CD14-positive monocyte (primary cell): ENCODE data around the gene FGD3. TPM values are rescaled to one million over a fixed set of nuclear protein-coding genes. Genes with fewer than 3 reads are reported as not detected.
A peak's percentile ranks its signal among the peaks of the same experiment; 100 is the strongest.

ENCODE experiments used
- DNase-seq, 3 donors: peaks; one replicate each; pipeline ENCODE4 v3.0.0-alpha.2; 2011 to 2022
- H2AFZ ChIP-seq: 2 replicates; pipeline ENCODE4 v1.6.0; 2012; ENCODE audit warnings: mild to moderate bottlenecking, low read depth, low read length, inconsistent platforms; ENCODE audit not compliant: insufficient read depth, poor library complexity, severe bottlenecking
- H3K27ac ChIP-seq, 2 donors: 1 replicate in 1 of 2; 2 replicates in 1 of 2; pipeline ENCODE4 v1.5.1; 2012 to 2013; ENCODE audit warnings: low read length in 2 of 2, control low read depth in 1 of 2, inconsistent platforms in 1 of 2, low read depth in 1 of 2, mild to moderate bottlenecking in 1 of 2
- H3K27me3 ChIP-seq, 2 donors: one replicate each; pipeline versions ENCODE4 v1.6.0 to v1.6.1; 2011 to 2013; ENCODE audit warnings: low read length in 2 of 2; ENCODE audit not compliant: control insufficient read depth in 2 of 2, insufficient read depth in 2 of 2
- H3K36me3 ChIP-seq, 2 donors: replicated peaks in 1 of 2; 1 replicate in 1 of 2; 2 replicates in 1 of 2; pipeline versions ENCODE4 v1.5.1 to v1.6.1; 2012 to 2013; ENCODE audit warnings: low read length in 2 of 2, control low read depth in 1 of 2, inconsistent platforms in 1 of 2, mild to moderate bottlenecking in 1 of 2; ENCODE audit not compliant: insufficient read depth in 2 of 2, control insufficient read depth in 1 of 2
- H3K4me1 ChIP-seq, 2 donors: 1 replicate in 1 of 2; 2 replicates in 1 of 2; pipeline versions ENCODE4 v1.5.1 to v1.6.1; 2012 to 2013; ENCODE audit warnings: low read length in 2 of 2, control low read depth in 1 of 2, inconsistent platforms in 1 of 2, mild to moderate bottlenecking in 1 of 2, moderate library complexity in 1 of 2; ENCODE audit not compliant: insufficient read depth in 2 of 2, control insufficient read depth in 1 of 2
- H3K4me2 ChIP-seq: replicated peaks from 2 replicates; pipeline ENCODE3; 2012; ENCODE audit warnings: low read length, moderate library complexity, mild to moderate bottlenecking; ENCODE audit not compliant: poor library complexity, severe bottlenecking; ENCODE audit errors: extremely low read depth
- H3K4me3 ChIP-seq, 3 experiments: fragments of 200-600 bp in 1 of 3; sonication (generic) in 1 of 3; replicated peaks in 1 of 3; 1 replicate in 2 of 3; 2 replicates in 1 of 3; pipeline ENCODE4 v1.5.1; 2011 to 2013; ENCODE audit warnings: low read length in 3 of 3, mild to moderate bottlenecking in 3 of 3, control low read depth in 2 of 3, low read depth in 2 of 3, inconsistent platforms in 1 of 3, moderate library complexity in 1 of 3
- H3K79me2 ChIP-seq: 2 replicates; pipeline ENCODE4 v1.6.0; 2012; ENCODE audit warnings: mild to moderate bottlenecking, control low read depth, inconsistent platforms, low read length, moderate library complexity; ENCODE audit not compliant: insufficient read depth
- H3K9ac ChIP-seq: 2 replicates; pipeline ENCODE4 v1.6.0; 2017; ENCODE audit warnings: low read length, mild to moderate bottlenecking; ENCODE audit not compliant: insufficient read depth, poor library complexity, severe bottlenecking
- H3K9me3 ChIP-seq, 2 donors: replicated peaks in 1 of 2; 1 replicate in 1 of 2; 2 replicates in 1 of 2; pipeline versions ENCODE4 v1.5.1 to v1.6.1; 2012 to 2013; ENCODE audit warnings: low read length in 2 of 2, control low read depth in 1 of 2; ENCODE audit not compliant: control insufficient read depth in 1 of 2, insufficient read depth in 1 of 2
- H4K20me1 ChIP-seq: 2 replicates; pipeline ENCODE4 v1.6.0; 2012; ENCODE audit warnings: mild to moderate bottlenecking, low read length, control low read depth, moderate library complexity; ENCODE audit not compliant: insufficient read depth
- H3K27ac Mint-ChIP-seq, 7 donors: one replicate each; pipeline ENCODE4 v1.8.0; 2020; ENCODE audit warnings: mild to moderate bottlenecking in 7 of 7, mixed read lengths in 7 of 7, moderate library complexity in 6 of 7, inconsistent platforms in 2 of 7
- H3K27me3 Mint-ChIP-seq, 3 donors: one replicate each; pipeline ENCODE4 v1.8.0; 2021 to 2022; ENCODE audit warnings: low read depth in 3 of 3, mild to moderate bottlenecking in 3 of 3, mixed read lengths in 3 of 3, moderate library complexity in 3 of 3, inconsistent platforms in 1 of 3
- H3K36me3 Mint-ChIP-seq, 2 donors: one replicate each; pipeline ENCODE4 v1.8.0; 2020; ENCODE audit warnings: mixed read lengths in 2 of 2, inconsistent platforms in 1 of 2, mild to moderate bottlenecking in 1 of 2
- H3K4me1 Mint-ChIP-seq: one replicate; pipeline ENCODE4 v1.8.0; 2020; ENCODE audit warnings: mild to moderate bottlenecking, mixed read lengths
- H3K4me3 Mint-ChIP-seq, 2 donors: one replicate each; pipeline ENCODE4 v1.8.0; 2020; ENCODE audit warnings: mild to moderate bottlenecking in 2 of 2, mixed read lengths in 2 of 2, moderate library complexity in 1 of 2
- H3K9me3 Mint-ChIP-seq, 7 donors: one replicate each; pipeline ENCODE4 v1.8.0; 2020 to 2022; ENCODE audit warnings: mixed read lengths in 7 of 7, mild to moderate bottlenecking in 6 of 7, moderate library complexity in 6 of 7, inconsistent platforms in 2 of 7
- CTCF ChIP-seq: fragments of 200-600 bp; IDR thresholded peaks from one replicate; pipeline ENCODE4 v1.8.0; 2022; ENCODE audit warnings: antibody characterized with exemption, mild to moderate bottlenecking
- WGBS: methylation state at CpG from one replicate; pipeline ENCODE4 v1.1.5; 2013; ENCODE audit warnings: missing lambda C conversion rate; ENCODE audit not compliant: insufficient coverage; 5-methylcytosine and 5-hydroxymethylcytosine counted together
- intact Hi-C, 2 donors: fragments of 100-400 bp; cut with micrococcal nuclease; formaldehyde crosslinking; loops; one replicate each; pipeline versions ENCODE4 v1.15.0 to v1.15.1; 2023
- polyA plus RNA-seq, 3 donors: library from polyadenylated mRNA; depleted of rRNA in 1 of 3; unstranded in 2 of 3; stranded (reverse) in 1 of 3; fragments of 300-500 nt in 2 of 3; fragments of >200 nt in 1 of 3; fragmentation: Illumina TruSeq in 2 of 3; gene quantifications; 1 replicate in 2 of 3; 2 replicates in 1 of 3; pipeline ENCODE4 v1.2.3, GENCODE V29; 2012 to 2021

FGD3 gene
- polyA plus RNA-seq, 3 donors = 32.4 to 120 (median 56.2) TPM

GRCh38 chr9:93077367-93077766, 130.0 kb downstream of the FGD3 start:
- Histone ChIP-seq H2AFZ (no peak overlapping the region), H3K36me3 (peaks cover 3 to 46% of the 10 kb centered on the region in 2 donors), H3K27ac (no peak overlapping the region), H3K27me3 (no peaks in the 10 kb centered on the region), H3K4me2 (no peak overlapping the region), H4K20me1 (peaks cover 1% of the 10 kb centered on the region), H3K4me1 (peaks cover 0 to under 1% of the 10 kb centered on the region in 2 donors), H3K79me2 (no peaks in the 10 kb centered on the region), H3K4me3 (no peak overlapping the region), H3K9me3 (no peaks in the 10 kb centered on the region), H3K9ac (no peak overlapping the region)
- peaks cover 0 to 2% (median 2%) of the 10 kb centered on the region in 3 donors for H3K27me3 Mint-ChIP-seq
- WGBS = 89% methylated on average over 1 of the region's 1 CpG
- no peaks in the 10 kb centered on the region for H3K9me3 Mint-ChIP-seq
- DNase-seq = no peak
- no peak for TF ChIP-seq CTCF
- intact Hi-C loops = no loop called here
- no peak overlapping the region for H3K4me3 Mint-ChIP-seq
- H3K4me1 Mint-ChIP-seq = peaks cover 2% of the 10 kb centered on the region
- peak overlapping the region in 1 of 7 donors; percentile 54 for H3K27ac Mint-ChIP-seq
- H3K36me3 Mint-ChIP-seq = peaks cover 24 to 45% of the 10 kb centered on the region in 2 donors

- H3K27me3 ChIP-seq = no peaks in the 10 kb centered on the region
- H3K4me2 ChIP-seq = no peak overlapping the region
- H2AFZ ChIP-seq = no peak overlapping the region
- no peak overlapping the region for H3K4me3 Mint-ChIP-seq
- H3K27ac Mint-ChIP-seq = peak overlapping the region in 1 of 7 donors; percentile 54
- H3K4me1 ChIP-seq = peaks cover 3 to 5% of the 10 kb centered on the region in 2 donors
- H3K79me2 ChIP-seq = no peaks in the 10 kb centered on the region
- H3K27me3 Mint-ChIP-seq = peaks cover 0 to 2% (median 2%) of the 10 kb centered on the region in 3 donors
- peaks cover 24 to 45% of the 10 kb centered on the region in 2 donors for H3K36me3 Mint-ChIP-seq
- no peak for DNase-seq
- no peak overlapping the region for H3K9ac ChIP-seq
- peaks cover 3 to 46% of the 10 kb centered on the region in 2 donors for H3K36me3 ChIP-seq
- TF ChIP-seq CTCF = no peak
- H3K27ac ChIP-seq = no peak overlapping the region
- peaks cover 5% of the 10 kb centered on the region for H3K4me1 Mint-ChIP-seq
- no peak overlapping the region for H3K4me3 ChIP-seq
- no peaks in the 10 kb centered on the region for H3K9me3 Mint-ChIP-seq
- intact Hi-C loops = no loop called here
- no peaks in the 10 kb centered on the region for H3K9me3 ChIP-seq
- H4K20me1 ChIP-seq = no peaks in the 10 kb centered on the region
- WGBS = 98% methylated on average over 9 of the region's 16 CpGs
Observed at GRCh38 chr9:93077811-93078210, 130.5 kb downstream of the FGD3 start.
